GM06990 (cell line): ENCODE measurements around the gene HIRIP3.

ENCODE experiments used
- DNase-seq: peaks from one replicate; pipeline ENCODE4 v3.0.0-alpha.2; 2011; ENCODE audit not compliant: insufficient read length; ENCODE audit errors: extremely low read depth
- H3K27me3 ChIP-seq: replicated peaks from 2 replicates; pipeline ENCODE4 v1.6.0; 2011; ENCODE audit warnings: low read length; ENCODE audit not compliant: control insufficient read depth, insufficient read depth
- H3K36me3 ChIP-seq: 2 replicates; pipeline ENCODE4 v1.5.1; 2011; ENCODE audit warnings: low read length; ENCODE audit not compliant: control insufficient read depth, insufficient read depth
- H3K4me3 ChIP-seq: replicated peaks from 2 replicates; pipeline ENCODE4 v1.5.1; 2011; ENCODE audit warnings: low read depth, mild to moderate bottlenecking, control low read depth, low read length
- CTCF ChIP-seq: IDR thresholded peaks from 2 replicates; pipeline ENCODE4 v1.5.1; 2011; ENCODE audit warnings: low read length, control low read depth, mild to moderate bottlenecking, inconsistent platforms; ENCODE audit not compliant: insufficient read depth, poor library complexity, severe bottlenecking

The HIRIP3 gene

GRCh38 chr16:29978081-29978480, 17.3 kb downstream of the HIRIP3 start:
- no peak for TF ChIP-seq CTCF
- no peaks in the 10 kb centered on the region for H3K27me3 ChIP-seq
- DNase-seq: no peak
- H3K36me3 ChIP-seq: peaks cover 32% of the 10 kb centered on the region
- no peak overlapping the region for H3K4me3 ChIP-seq

GRCh38 chr16:29977063-29977825, 18.2 kb downstream of the HIRIP3 start:
- H3K27me3 ChIP-seq: no peaks in the 10 kb centered on the region
- no peak for TF ChIP-seq CTCF
- peaks cover 26% of the 10 kb centered on the region for H3K36me3 ChIP-seq
- no peak overlapping the region for H3K4me3 ChIP-seq
- DNase-seq: no peak

- Histone ChIP-seq H3K4me3 (peak overlapping the region; percentile 97), H3K36me3 (peaks cover 21% of the 10 kb centered on the region), H3K27me3 (no peaks in the 10 kb centered on the region)
- no peak for DNase-seq
- no peak for TF ChIP-seq CTCF
Measured at GRCh38 chr16:29975811-29976511, 19.5 kb downstream of the HIRIP3 start.

- Histone ChIP-seq H3K27me3 (no peaks in the 10 kb centered on the region), H3K36me3 (peaks cover 18% of the 10 kb centered on the region), H3K4me3 (peak overlapping the region; percentile 97)
- TF ChIP-seq CTCF: no peak
- no peak for DNase-seq
Measured at GRCh38 chr16:29975134-29975538, 20.3 kb downstream of the HIRIP3 start.

GRCh38 chr16:29974291-29975133, 20.9 kb downstream of the HIRIP3 start:
- Histone ChIP-seq H3K4me3 (peak overlapping the region; percentile 97), H3K36me3 (peaks cover 14% of the 10 kb centered on the region), H3K27me3 (no peaks in the 10 kb centered on the region)
- DNase-seq: no peak
- no peak for TF ChIP-seq CTCF
